Epithelial cell of proximal tubule (primary cell): ENCODE measurements around the gene CNNM2. TPM values are rescaled to one million over a fixed set of nuclear protein-coding genes. Genes with fewer than 3 reads are reported as not detected.
"Not testable (repeated sequence)": the region's sequence is repeated elsewhere in the genome, so short reads cannot be mapped to it uniquely, and the experiment has no call there.

ENCODE experiments used
- DNase-seq: peaks from one replicate; pipeline ENCODE4 v3.0.0-alpha.2; 2011; ENCODE audit warnings: low read depth
- H3K4me3 ChIP-seq: 2 replicates; pipeline ENCODE4 v1.5.1; 2011; ENCODE audit warnings: low read depth, mild to moderate bottlenecking, low read length
- CTCF ChIP-seq: conservative IDR thresholded peaks from 2 replicates; pipeline ENCODE4 v1.5.1; 2012; ENCODE audit warnings: low read depth, mild to moderate bottlenecking, low read length
- total RNA-seq: library from RNA; depleted of rRNA; stranded (reverse); fragments of >200 nt; gene quantifications from 2 replicates; pipeline ENCODE4 v1.2.3, GENCODE V29; 2015

CNNM2 gene
- total RNA-seq, 1 donor from 2014 or later: 1.2 TPM

GRCh38 chr10:102923601-102924000, 5.5 kb downstream of the CNNM2 start:
- no peak overlapping the region for H3K4me3 ChIP-seq
- no peak for TF ChIP-seq CTCF
- DNase-seq: no peak

DNA sequence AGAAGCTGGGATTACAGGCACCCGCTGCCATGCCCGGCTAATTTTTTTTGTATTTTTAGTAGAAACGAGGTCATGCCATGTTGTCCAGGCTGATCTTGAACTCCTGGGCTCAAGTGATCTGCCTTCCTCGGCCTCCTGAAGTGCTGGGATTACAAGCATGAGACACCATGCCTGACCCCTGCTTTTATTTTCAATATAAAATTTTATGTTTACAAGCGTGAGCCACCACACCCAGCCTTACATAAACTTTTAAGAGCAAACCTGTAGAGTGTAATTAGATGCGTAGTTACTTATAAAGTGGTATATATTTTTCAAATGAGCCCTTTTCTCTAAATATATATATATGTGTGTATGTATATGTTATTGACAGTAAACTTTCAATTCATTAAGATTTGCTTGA, 8.7 kb downstream of the CNNM2 start:
- H3K4me3 ChIP-seq: no peak overlapping the region
- no peak for DNase-seq
- no peak for TF ChIP-seq CTCF

GRCh38 chr10:102927311-102928010, 9.4 kb downstream of the CNNM2 start:
- TF ChIP-seq CTCF: no peak
- no peak for DNase-seq
- H3K4me3 ChIP-seq: no peak overlapping the region

DNA sequence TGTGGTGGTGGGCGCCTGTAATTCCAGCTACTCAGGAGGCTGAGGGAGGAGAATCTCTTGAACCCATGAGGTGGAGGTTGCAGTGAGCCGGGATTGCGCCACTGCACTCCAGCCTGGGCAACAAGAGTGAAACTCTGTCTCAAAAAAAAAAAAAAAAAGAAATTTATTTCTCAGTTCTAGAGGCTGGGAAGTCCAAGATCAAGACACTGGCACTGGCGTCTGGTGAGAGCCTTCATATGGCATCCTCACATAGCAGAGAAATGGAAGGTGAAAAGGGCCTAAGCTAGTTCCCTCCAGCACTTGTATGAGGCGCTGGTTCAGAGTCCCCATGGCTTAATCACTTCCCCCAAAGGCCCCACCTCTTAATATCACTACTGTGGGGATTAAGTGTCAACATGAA, 10.3 kb downstream of the CNNM2 start:
- not testable (repeated sequence) for H3K4me3 ChIP-seq, DNase-seq

- TF ChIP-seq CTCF: no peak
- DNase-seq: no peak
- no peak overlapping the region for H3K4me3 ChIP-seq
Measured at GRCh38 chr10:102930720-102931119, 12.6 kb downstream of the CNNM2 start.

- TF ChIP-seq CTCF: no peak
- H3K4me3 ChIP-seq: no peak overlapping the region
- no peak for DNase-seq
Measured at GRCh38 chr10:102931643-102932042, 13.5 kb downstream of the CNNM2 start.

DNA sequence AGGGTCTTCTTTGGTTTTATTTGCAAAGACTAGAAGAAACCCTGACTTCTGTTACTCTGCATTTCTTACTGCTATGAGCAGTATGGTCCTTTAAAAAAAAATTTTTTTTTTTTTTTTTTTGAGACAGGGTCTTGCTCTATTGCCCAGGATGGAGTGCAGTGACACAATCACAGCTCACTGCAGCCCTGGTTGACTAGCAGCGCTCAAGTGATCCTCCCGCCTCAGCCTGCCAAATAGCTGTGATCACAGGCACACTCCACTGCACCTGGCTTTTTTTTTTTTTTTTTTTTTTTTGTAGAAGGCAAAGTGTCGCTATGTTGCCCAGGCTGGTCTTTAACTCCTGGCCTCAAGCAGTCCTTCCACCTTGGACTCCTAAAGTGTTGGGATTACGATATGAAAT, 17.4 kb downstream of the CNNM2 start:
- no peak overlapping the region for H3K4me3 ChIP-seq
- TF ChIP-seq CTCF: no peak
- no peak for DNase-seq
